IMR-90 (cell line): ENCODE measurements around the gene SYNGR1. TPM values are rescaled to one million over a fixed set of nuclear protein-coding genes. Genes with fewer than 3 reads are reported as not detected.

ENCODE experiments used
- ATAC-seq: fragments of 200-7000 bp; cut with Tn5 transposase; 2 replicates; pipeline ENCODE4 v1.9.1; 2020; ENCODE audit warnings: low read depth, mild to moderate bottlenecking, moderate library complexity
- BruUV-seq: library from RNA; stranded (reverse); fragments of 400-500 nt; replicated peaks from 2 replicates; lab custom pipeline; 2021; lab: Mats Ljungman, UMichigan
- CTCF ChIA-PET: fragments of 300-600 bp; formaldehyde crosslinking; extraction: SDS; loops from one replicate; lab custom pipeline; 2021; ENCODE audit warnings: antibody characterized with exemption; lab: Yijun Ruan, JAX
- POLR2A ChIA-PET: fragments of 300-600 bp; sonication (Branson Sonifier 250); formaldehyde crosslinking; loops from one replicate; lab custom pipeline; 2022; ENCODE audit warnings: antibody characterized with exemption; ENCODE audit not compliant: unreplicated experiment; lab: Charles Lee
- DNase-seq: peaks from one replicate; pipeline ENCODE4 v3.0.0; 2013
- H2AFZ ChIP-seq: replicated peaks from 2 replicates; pipeline ENCODE3; 2013; ENCODE audit warnings: low read length, mild to moderate bottlenecking; ENCODE audit not compliant: poor library complexity
- H2AK5ac ChIP-seq: 2 replicates; pipeline ENCODE4 v1.6.1; 2013; ENCODE audit warnings: low read depth, low read length, inconsistent platforms
- H2AK9ac ChIP-seq: replicated peaks from 2 replicates; pipeline ENCODE3; 2013; ENCODE audit warnings: mild to moderate bottlenecking, low read depth, low read length, moderate library complexity; ENCODE audit not compliant: poor library complexity
- H2BK120ac ChIP-seq: 2 replicates; pipeline ENCODE4 v1.6.1; 2013; ENCODE audit warnings: low read depth, low read length, inconsistent platforms
- H2BK15ac ChIP-seq: 3 replicates; pipeline ENCODE4 v1.6.1; 2013; ENCODE audit warnings: low read depth, low read length, inconsistent platforms
- H2BK20ac ChIP-seq: 2 replicates; pipeline ENCODE4 v1.6.1; 2013; ENCODE audit warnings: low read depth, mild to moderate bottlenecking, inconsistent platforms, low read length, moderate library complexity
- H2BK5ac ChIP-seq: 2 replicates; pipeline ENCODE4 v1.6.1; 2013; ENCODE audit warnings: mild to moderate bottlenecking, low read depth, low read length, inconsistent platforms; ENCODE audit not compliant: poor library complexity, severe bottlenecking
- H3K14ac ChIP-seq: replicated peaks from 2 replicates; pipeline ENCODE4 v1.6.1; 2013; ENCODE audit warnings: low read depth, low read length, inconsistent platforms
- H3K18ac ChIP-seq: 2 replicates; pipeline ENCODE4 v1.6.1; 2013; ENCODE audit warnings: low read depth, low read length, control low read depth
- H3K23ac ChIP-seq: 2 replicates; pipeline ENCODE4 v1.6.1; 2013; ENCODE audit warnings: low read depth, low read length, inconsistent platforms
- H3K27ac ChIP-seq: 2 replicates; pipeline ENCODE4 v1.5.1; 2013; ENCODE audit warnings: mild to moderate bottlenecking, control low read depth, low read length; ENCODE audit not compliant: insufficient read depth
- H3K27me3 ChIP-seq: 2 replicates; pipeline ENCODE4 v1.6.1; 2013; ENCODE audit warnings: low read length; ENCODE audit not compliant: control insufficient read depth, insufficient read depth
- H3K36me3 ChIP-seq: 2 replicates; pipeline ENCODE4 v1.6.1; 2013; ENCODE audit warnings: low read length, mixed read lengths; ENCODE audit not compliant: control insufficient read depth, insufficient read depth
- H3K4ac ChIP-seq: 2 replicates; pipeline ENCODE4 v1.6.1; 2013; ENCODE audit warnings: low read depth, low read length, inconsistent platforms
- H3K4me1 ChIP-seq: 2 replicates; pipeline ENCODE4 v1.6.1; 2013; ENCODE audit warnings: low read length, mixed read lengths; ENCODE audit not compliant: control insufficient read depth, insufficient read depth
- H3K4me2 ChIP-seq: 2 replicates; pipeline ENCODE4 v1.6.1; 2013; ENCODE audit warnings: low read depth, mild to moderate bottlenecking, control low read depth, low read length, moderate library complexity
- H3K4me3 ChIP-seq: 2 replicates; pipeline ENCODE4 v1.5.1; 2013; ENCODE audit warnings: low read depth, mild to moderate bottlenecking, control low read depth, low read length, moderate library complexity; ENCODE audit not compliant: insufficient read depth
- H3K56ac ChIP-seq: 2 replicates; pipeline ENCODE4 v1.6.1; 2013; ENCODE audit warnings: low read length, inconsistent platforms; ENCODE audit not compliant: insufficient read depth; ENCODE audit errors: extremely low read depth
- H3K79me1 ChIP-seq, 2 experiments: 2 replicates each; pipeline ENCODE4 v1.6.1; 2013; ENCODE audit warnings: low read length in 2 of 2, inconsistent platforms in 1 of 2, low read depth in 1 of 2
- H3K9ac ChIP-seq: 2 replicates; pipeline ENCODE4 v1.6.1; 2013; ENCODE audit warnings: low read depth, low read length, control low read depth
- H3K9me1 ChIP-seq: 2 replicates; pipeline ENCODE4 v1.6.1; 2013; ENCODE audit warnings: low read length, inconsistent platforms; ENCODE audit not compliant: insufficient read depth
- H3K9me3 ChIP-seq: 2 replicates; pipeline ENCODE4 v1.6.1; 2013; ENCODE audit warnings: low read length; ENCODE audit not compliant: control insufficient read depth, insufficient read depth
- H4K20me1 ChIP-seq: 2 replicates; pipeline ENCODE4 v1.6.1; 2013; ENCODE audit warnings: low read length, inconsistent platforms; ENCODE audit not compliant: insufficient read depth
- H4K5ac ChIP-seq: 2 replicates; pipeline ENCODE4 v1.6.1; 2013; ENCODE audit warnings: mild to moderate bottlenecking, low read depth, low read length, control low read depth
- H4K8ac ChIP-seq, 2 experiments: 2 replicates each; pipeline ENCODE4 v1.6.1; 2013; ENCODE audit warnings: low read depth in 2 of 2, low read length in 2 of 2, control low read depth in 1 of 2, inconsistent platforms in 1 of 2
- H4K91ac ChIP-seq: 2 replicates; pipeline ENCODE4 v1.6.1; 2013; ENCODE audit warnings: low read depth, low read length, inconsistent platforms; ENCODE audit not compliant: insufficient read depth
- POLR2A ChIP-seq: IDR thresholded peaks from 2 replicates; pipeline ENCODE4 v1.6.1; 2012; ENCODE audit warnings: mild to moderate bottlenecking, low read depth, low read length
- USF2 ChIP-seq: fragments of 150-350 bp; IDR thresholded peaks from 2 replicates; pipeline ENCODE4 v1.6.1; 2017; ENCODE audit warnings: mild to moderate bottlenecking, antibody characterized with exemption, low read length, low read depth
- WGBS, 2 experiments: methylation state at CpG; one replicate each; pipeline versions ENCODE4 v1.1.5 to v1.1.7; 2013; ENCODE audit warnings: missing lambda C conversion rate in 2 of 2; ENCODE audit not compliant: insufficient read length in 1 of 2; ENCODE audit errors: extremely low coverage in 2 of 2; 5-methylcytosine and 5-hydroxymethylcytosine counted together
- dilution Hi-C: fragments of 300-500 bp; cut with HindIII; formaldehyde crosslinking; loops from one replicate; pipeline ENCODE4 v1.14.3; 2018; ENCODE audit warnings: low sequenced_read_pairs; ENCODE audit not compliant: unreplicated experiment
- in situ Hi-C: fragments of 300-500 bp; cut with MboI; formaldehyde crosslinking; loops from 3 replicates; pipeline ENCODE4 v1.14.3; 2019; ENCODE audit warnings: low sequenced_read_pairs, inconsistent platforms, mixed read lengths
- intact Hi-C: fragments of 100-400 bp; cut with micrococcal nuclease; formaldehyde crosslinking; loops from 2 replicates; pipeline ENCODE4 v1.10.0; 2022
- polyA plus RNA-seq, 3 experiments: library from polyadenylated mRNA; depleted of rRNA; stranded (reverse); fragments of >200 nt; gene quantifications; 2 replicates each; pipeline ENCODE4 v1.2.3, GENCODE V29; 2012; ENCODE audit warnings: low replicate concordance in 1 of 3
- total RNA-seq: library from RNA; depleted of rRNA; stranded (reverse); fragments of >200 nt; gene quantifications from 2 replicates; pipeline ENCODE4 v1.2.3, GENCODE V29; 2012

The SYNGR1 gene
- total and polyA plus RNA-seq, 2 of the 4 experiments (the other 2 are of a cell fraction): 6.3 to 81.5 TPM

- ChIA-PET CTCF (no interaction called here), POLR2A (no interaction called here)
- no peak overlapping the region; the same call in 1 of the 2 replicates for H3K23ac ChIP-seq
- H3K4ac ChIP-seq: no peak overlapping the region
- no TSS peak for BruUV-seq
- intact Hi-C loops: no loop called here
- H3K27ac ChIP-seq: no peak overlapping the region
- H3K14ac ChIP-seq: no peak overlapping the region
- H2AK5ac ChIP-seq: no peak overlapping the region
- no peak overlapping the region for H4K5ac ChIP-seq
- no peaks in the 10 kb centered on the region for H3K36me3 ChIP-seq
- peak overlapping the region in 1 of 2 experiments; percentile 62; a peak in 1 of 4 replicates for H4K8ac ChIP-seq
- no peak overlapping the region for H2BK5ac ChIP-seq
- 100% methylated on average over 3 of the region's 11 CpGs; no CpG with 5 or more reads in 1 of the 2 experiments for WGBS, 2 experiments
- H3K4me2 ChIP-seq: no peak overlapping the region
- H3K56ac ChIP-seq: no peak overlapping the region
- no peak overlapping the region for H2BK15ac ChIP-seq
- no peak overlapping the region for H4K91ac ChIP-seq
- dilution Hi-C loops: no loop called here
- H3K18ac ChIP-seq: no peak overlapping the region
- DNase-seq (peak; percentile 22), ATAC-seq (no peak)
- no peak overlapping the region for H3K4me3 ChIP-seq
- H2AFZ ChIP-seq: peak overlapping the region; percentile 59
- TF ChIP-seq USF2 (peak; percentile 34; the same call in 1 of the 2 replicates), POLR2A (no peak)
- H4K20me1 ChIP-seq: no peaks in the 10 kb centered on the region
- H3K9me1 ChIP-seq: 0 out of 2 replicates have a peak, but pooled peaks cover 1% of the 10 kb centered on the region
- peaks cover 10 to 15% of the 10 kb centered on the region in 2 experiments for H3K79me1 ChIP-seq
- no peak overlapping the region for H2BK20ac ChIP-seq
- no peak overlapping the region for H2BK120ac ChIP-seq
- H3K27me3 ChIP-seq: no peaks in the 10 kb centered on the region
- in situ Hi-C loops: no loop called here
- no peaks in the 10 kb centered on the region for H3K9me3 ChIP-seq
- peaks cover 3% of the 10 kb centered on the region; the same call in 1 of the 2 replicates for H3K4me1 ChIP-seq
- H2AK9ac ChIP-seq: no peak overlapping the region
- H3K9ac ChIP-seq: no peak overlapping the region
These were observed 46.4 kb downstream of the SYNGR1 start for GRCh38 chr22:39395936-39396796.
